ENCODE data around the gene STK11IP.

Gene STK11IP

GRCh38 chr2:219578811-219579613 lies 18.6 kb upstream of the STK11IP start:
- DNase-seq (ENCODE audit: low read depth): no peak

GRCh38 chr2:219581346-219581745 lies 16.3 kb upstream of the STK11IP start:
- DNase-seq (ENCODE audit: low read depth): no peak

DNA sequence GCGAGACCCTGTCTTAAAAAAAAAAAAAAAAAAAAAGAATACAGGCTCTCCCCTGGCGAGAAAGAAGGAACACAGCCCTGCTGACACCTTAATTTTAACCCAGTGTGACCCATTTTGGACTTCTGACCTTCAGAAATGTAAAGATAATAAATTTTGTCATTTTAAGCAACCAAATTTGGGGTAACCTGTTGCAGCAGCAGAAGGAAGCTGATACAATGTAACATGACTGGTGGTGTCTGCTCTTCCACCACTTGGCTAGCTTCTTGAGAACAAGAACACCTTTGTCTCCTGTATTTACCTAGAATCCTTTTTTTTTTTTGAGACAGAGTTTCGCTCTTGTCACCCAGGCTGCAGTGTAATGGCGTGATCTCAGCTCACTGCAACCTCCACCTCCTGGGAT lies 6.6 kb upstream of the STK11IP start:
- no peak for DNase-seq (ENCODE audit: low read depth)

DNA sequence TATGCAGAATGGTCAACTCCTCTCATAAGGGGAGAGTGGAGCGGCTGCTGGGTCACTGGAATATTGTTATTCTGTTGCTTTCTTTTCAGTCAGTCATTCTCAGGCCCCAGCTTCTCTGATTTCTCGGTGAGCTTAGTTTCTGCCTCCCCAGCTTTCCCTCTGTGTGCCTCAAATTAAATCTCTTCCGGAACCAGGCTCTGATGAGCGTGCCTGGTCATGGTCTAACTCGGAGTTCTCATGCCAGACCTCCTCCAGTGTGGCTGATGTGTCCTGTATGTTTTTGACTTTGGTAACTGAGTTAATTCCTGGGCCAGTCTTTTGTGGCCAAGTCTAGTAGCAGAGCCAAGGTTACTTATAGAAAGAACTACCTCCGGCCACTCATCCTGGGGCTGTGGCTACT lies 4.9 kb upstream of the STK11IP start:
- no peak for DNase-seq (ENCODE audit: low read depth)

GRCh38 chr2:219593154-219593553 lies 4.5 kb upstream of the STK11IP start:
- no peak for DNase-seq (ENCODE audit: low read depth)

GRCh38 chr2:219595256-219595655 lies 2.4 kb upstream of the STK11IP start:
- no peak for DNase-seq (ENCODE audit: low read depth)

GRCh38 chr2:219596954-219597551 lies 604 bp upstream of the STK11IP start:
- no peak for DNase-seq (ENCODE audit: low read depth)

DNA sequence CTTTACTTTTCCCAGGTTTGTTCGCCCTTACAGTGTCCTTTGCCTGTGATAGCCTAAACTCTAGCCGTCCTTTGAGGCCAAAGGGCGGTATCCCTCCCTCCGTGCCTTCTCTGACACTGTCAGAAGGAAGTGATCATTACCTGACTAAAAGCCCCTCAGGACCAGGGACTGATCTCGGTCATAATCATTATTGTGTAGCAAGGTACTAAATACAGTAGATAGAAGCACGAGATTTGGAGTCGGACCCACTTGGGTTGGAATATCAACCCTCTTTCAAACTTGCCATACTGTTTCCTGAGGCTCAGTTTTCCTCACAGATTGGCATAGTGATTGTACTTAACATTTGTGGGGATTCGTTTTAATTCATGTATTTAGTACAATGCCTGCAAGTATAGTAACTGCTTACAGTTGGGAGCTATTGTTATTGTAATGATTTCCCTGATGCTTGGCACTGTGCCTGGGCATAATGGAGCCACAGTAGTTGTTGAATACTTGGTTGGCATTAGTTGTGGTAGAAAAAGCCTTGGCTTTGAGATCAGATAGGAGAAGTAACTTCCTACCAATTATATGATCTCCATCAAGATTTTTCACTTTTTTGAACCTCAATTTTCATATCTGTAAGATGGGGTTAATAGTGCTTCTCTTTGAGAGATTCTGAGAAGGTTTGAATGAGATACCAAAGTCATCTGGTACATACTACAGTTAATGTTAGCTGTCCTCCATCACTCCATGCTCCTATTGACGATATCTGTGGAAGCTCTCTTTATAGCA lies 836 bp downstream of the STK11IP start:
- no peak for DNase-seq (ENCODE audit: low read depth)

DNA sequence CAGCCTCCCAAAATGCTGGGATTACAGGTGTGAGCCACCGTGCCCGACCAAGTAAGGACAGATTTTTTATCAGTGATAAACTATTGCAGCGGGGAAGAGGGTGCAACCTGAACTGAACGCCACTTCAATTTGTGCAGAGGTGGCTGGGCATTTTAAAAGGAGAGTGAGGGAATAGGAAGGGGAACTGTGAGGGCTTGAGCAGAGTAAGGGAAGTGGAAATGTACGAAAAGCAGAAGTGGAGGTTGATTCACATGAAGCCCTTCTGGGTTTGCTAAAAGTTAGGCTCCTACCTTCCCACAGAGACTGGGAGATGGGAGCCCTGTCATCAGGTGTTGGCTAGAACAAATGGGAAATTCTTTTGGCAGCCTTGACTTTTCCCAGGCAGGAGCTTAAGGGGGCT lies 6.1 kb downstream of the STK11IP start:
- no peak for DNase-seq (ENCODE audit: low read depth)

- DNase-seq (ENCODE audit: low read depth): no peak
Observed at GRCh38 chr2:219605607-219605954, 7.9 kb downstream of the STK11IP start.

DNA sequence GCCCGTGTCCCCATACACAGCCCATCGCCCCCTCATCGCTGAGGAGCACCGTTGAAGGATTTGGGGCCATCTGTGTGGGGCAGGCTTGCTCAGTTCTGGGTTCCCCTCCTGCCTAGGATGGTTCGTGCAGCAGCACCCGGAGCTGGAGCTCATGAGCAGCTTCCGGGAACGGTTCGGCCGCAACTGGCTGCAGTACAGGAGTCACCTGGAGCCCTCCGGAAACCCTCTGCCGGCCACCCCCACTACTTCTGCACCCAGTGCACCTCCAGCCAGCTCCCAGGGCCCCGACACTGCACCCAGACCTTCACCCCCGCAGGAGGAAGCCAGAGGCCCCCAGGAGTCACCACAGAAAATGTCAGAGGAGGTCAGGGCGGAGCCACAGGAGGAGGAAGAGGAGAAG lies 10.3 kb downstream of the STK11IP start:
- no peak for DNase-seq (ENCODE audit: low read depth)

- DNase-seq (ENCODE audit: low read depth): no peak
Observed at GRCh38 chr2:219608399-219608964, 10.8 kb downstream of the STK11IP start.

GRCh38 chr2:219609149-219609750 lies 11.6 kb downstream of the STK11IP start:
- no peak for DNase-seq (ENCODE audit: low read depth)

DNA sequence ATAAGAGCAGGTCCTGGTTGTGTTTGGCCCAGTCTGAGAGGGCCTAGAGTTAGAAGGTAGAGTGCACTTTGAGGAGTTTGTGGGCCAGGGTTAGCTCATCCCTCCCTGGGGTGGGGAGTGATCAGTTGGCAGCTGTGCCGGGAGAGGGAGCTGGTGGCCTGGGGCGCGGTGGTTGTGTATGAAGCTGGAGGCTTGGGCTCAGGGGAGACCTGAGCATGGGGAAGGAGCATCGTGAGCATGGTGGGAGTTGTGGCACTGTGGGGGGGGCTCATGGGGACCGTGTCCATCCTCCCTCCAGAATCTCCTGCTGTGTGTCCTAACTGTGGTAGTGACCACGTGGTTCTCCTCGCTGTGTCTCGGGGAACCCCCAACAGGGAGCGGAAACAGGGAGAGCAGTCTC lies 13.6 kb downstream of the STK11IP start:
- no peak for DNase-seq (ENCODE audit: low read depth)

GRCh38 chr2:219611866-219612576 lies 14.4 kb downstream of the STK11IP start:
- DNase-seq (ENCODE audit: low read depth): no peak

- DNase-seq (ENCODE audit: low read depth): no peak
Observed at GRCh38 chr2:219612577-219613286, 15.1 kb downstream of the STK11IP start.

DNA sequence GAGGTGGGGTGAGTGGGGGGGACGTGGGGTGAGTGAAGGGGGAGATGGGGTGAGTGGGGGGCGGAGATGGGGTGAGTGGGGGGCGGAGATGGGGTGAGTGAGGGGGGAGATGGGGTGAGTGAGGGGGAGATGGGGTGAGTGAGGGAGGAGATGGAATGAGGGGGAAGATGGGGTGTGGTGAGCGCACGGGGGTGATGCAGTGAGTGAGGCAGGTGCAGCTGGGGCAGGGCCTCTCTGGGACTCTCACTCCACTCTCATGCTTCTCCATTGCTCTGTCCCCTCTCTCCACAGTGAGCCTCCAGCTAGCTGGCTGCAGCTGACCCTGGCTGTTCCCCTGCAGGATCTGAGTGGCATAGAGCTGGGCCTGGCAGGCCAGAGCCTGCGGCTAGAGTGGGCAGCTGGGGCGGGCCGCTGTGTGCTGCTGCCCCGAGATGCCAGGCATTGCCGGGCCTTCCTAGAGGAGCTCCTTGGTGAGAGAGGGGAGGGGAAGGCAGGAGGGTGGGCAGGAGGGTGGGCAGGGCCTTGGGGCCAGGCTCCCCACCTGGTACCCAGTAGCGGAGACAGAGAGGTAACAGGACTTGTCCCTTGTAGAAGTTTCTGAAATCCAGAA lies 15.9 kb downstream of the STK11IP start:
- DNase-seq (ENCODE audit: low read depth): no peak

DNA sequence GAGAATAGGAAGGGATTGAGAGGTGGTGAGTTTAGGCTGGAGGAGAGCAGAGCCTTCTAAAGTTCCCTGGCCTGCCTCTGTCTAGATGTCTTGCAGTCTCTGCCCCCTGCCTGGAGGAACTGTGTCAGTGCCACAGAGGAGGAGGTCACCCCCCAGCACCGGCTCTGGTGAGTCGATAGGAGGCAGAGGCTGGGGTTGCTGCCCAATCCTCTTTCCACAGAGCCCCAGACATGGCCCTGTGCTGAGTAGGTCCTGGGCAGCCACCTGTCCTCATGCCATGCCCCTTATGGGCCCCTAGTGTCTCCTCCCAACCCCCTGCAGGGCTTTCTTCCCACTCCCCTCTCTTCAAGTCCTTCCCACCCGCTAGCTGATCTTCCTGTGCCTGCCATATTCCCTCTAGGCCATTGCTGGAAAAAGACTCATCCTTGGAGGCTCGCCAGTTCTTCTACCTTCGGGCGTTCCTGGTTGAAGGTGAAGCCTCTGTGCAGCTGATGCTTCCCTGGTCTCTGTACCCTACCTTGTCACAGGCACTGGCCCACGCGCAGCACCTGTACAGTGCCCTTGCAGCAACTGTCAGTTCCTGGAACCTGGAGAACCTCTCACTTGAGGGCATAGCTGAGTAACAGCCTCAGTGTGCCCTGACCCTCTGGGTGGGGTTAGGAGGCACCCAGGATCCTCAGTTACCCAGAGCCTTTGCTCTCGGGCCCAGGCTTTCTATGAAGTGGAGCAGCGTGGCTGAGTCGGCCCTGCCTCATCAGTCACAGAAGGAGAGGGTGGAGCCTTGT lies 16.6 kb downstream of the STK11IP start:
- no peak for DNase-seq (ENCODE audit: low read depth)

GRCh38 chr2:219615036-219615435 lies 17.4 kb downstream of the STK11IP start:
- DNase-seq (ENCODE audit: low read depth): no peak

DNA sequence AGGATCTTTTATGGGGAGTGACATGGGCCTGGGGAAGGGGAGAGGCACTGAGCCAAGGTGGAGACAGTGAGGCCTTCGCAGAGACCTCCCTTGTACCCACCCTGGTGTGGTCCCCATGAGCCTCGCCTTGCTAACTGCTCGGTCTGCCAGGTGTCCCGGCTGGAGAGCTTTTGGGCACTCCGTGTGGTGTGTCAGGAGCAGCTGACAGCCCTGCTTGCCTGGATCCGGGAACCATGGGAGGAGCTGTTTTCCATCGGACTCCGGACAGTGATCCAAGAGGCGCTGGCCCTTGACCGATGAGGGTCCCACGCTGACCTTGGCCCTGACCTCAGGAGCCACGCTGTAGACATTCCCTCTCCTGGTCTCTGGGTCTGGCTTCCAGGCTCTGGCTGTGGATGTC lies 18.2 kb downstream of the STK11IP start:
- no peak for DNase-seq (ENCODE audit: low read depth)

Data from GM04503 (cell line).